Heart left ventricle (tissue), 13 donors: ENCODE results near the gene DCUN1D2.

Source experiments
- POLR2A ChIP-seq, 2 donors: fragments of 450-650 bp; IDR thresholded peaks; one replicate each; pipeline ENCODE4 v1.6.1; 2017; ENCODE audit warnings: antibody characterized with exemption in 2 of 2, mild to moderate bottlenecking in 2 of 2, moderate library complexity in 2 of 2
- TF ChIP-seq, protein P1 (sequence below), 12 donors: fragments of 200-600 bp; sonication (generic) in 4 of 12; IDR thresholded peaks; one replicate each; pipeline versions ENCODE4 v1.5.0 to v1.8.0; 2018 to 2022; ENCODE audit warnings: antibody characterized with exemption in 12 of 12, mild to moderate bottlenecking in 5 of 12
- donor health status: ischemic (EF 13 %, LVEDD 7.1; RV severe dilation, severe dysfunction).
- donor health status: DM: no; HTN: yes; CAD: no.
- donor health status: DM: no; HTN: no; CAD: no.
- donor health status: ischemic (EF 25% LVEDD 6.9; RV normal size, moderate dysfunction).
- donor health status: ischemic (EF 25% LVEDD 5.7; RV mildly dilated, moderate dysfunction).
- donor health status: ischemic (EF 35%, LVEDD 5.7; RV mildly dilated, moderate dysfunction).
- donor health status: nonischemic (EF 11% LVEDD 7.7; RV severe dilation, severe dysfunction).
- donor health status: DM: yes; HTN: yes; CAD: no.
- donor health status: PGD.
- donor health status: ischemic (EF 29% LVEDD 5.4; RV normal size, mild dysfunction).
- donor health status: nonischemic (EF 23%, LVEDD 6.1; RV moderate dilation, normal function).

DNA sequence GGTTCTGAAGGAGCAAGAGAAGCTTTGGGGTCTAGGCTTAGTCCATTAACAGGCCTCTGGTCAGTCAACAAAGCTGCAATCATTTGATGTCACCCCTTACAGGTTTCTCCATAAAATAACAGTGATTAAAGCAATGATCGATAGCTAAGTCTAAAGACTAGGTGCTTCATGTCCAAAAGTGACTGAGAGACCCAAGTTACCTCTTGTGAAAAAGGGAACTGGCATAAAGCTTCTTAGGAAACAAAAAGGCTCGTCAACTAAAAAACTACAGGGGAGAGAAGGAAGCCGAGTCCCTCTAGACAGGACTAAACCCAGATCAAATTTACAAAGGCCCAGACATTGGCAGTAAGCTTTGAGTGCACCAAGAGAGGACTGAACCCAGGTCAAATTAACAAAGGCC lies 2.2 kb downstream of the DCUN1D2 start:
- TF ChIP-seq, protein P1, sequence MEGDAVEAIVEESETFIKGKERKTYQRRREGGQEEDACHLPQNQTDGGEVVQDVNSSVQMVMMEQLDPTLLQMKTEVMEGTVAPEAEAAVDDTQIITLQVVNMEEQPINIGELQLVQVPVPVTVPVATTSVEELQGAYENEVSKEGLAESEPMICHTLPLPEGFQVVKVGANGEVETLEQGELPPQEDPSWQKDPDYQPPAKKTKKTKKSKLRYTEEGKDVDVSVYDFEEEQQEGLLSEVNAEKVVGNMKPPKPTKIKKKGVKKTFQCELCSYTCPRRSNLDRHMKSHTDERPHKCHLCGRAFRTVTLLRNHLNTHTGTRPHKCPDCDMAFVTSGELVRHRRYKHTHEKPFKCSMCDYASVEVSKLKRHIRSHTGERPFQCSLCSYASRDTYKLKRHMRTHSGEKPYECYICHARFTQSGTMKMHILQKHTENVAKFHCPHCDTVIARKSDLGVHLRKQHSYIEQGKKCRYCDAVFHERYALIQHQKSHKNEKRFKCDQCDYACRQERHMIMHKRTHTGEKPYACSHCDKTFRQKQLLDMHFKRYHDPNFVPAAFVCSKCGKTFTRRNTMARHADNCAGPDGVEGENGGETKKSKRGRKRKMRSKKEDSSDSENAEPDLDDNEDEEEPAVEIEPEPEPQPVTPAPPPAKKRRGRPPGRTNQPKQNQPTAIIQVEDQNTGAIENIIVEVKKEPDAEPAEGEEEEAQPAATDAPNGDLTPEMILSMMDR (IDR thresholded peaks at IDR 0.05), result no peak
- TF ChIP-seq POLR2A (IDR thresholded peaks at IDR 0.05), result no peak
